ENCODE data around the gene GZMB. TPM values are rescaled to one million over a fixed set of nuclear protein-coding genes. Genes with fewer than 3 reads are reported as not detected.

GZMB gene
- total RNA-seq, 1 donor from 2014 or later = 7.6 TPM

GRCh38 chr14:24639905-24640304, 5.9 kb upstream of the GZMB start:
- DNase-seq = no peak
- ATAC-seq = no peak
- H3K4me3 ChIP-seq = no peak overlapping the region
- H3K4me1 ChIP-seq = no peaks in the 10 kb centered on the region
- TF ChIP-seq CTCF (IDR thresholded peaks at IDR 0.05) = no peak
- H3K36me3 ChIP-seq = no peaks in the 10 kb centered on the region
- H3K27me3 ChIP-seq (ENCODE audit: low read depth) = no peaks in the 10 kb centered on the region
- no peak overlapping the region for H3K27ac ChIP-seq
- intact Hi-C loops (cut with DNase I) = no loop called here
- no peaks in the 10 kb centered on the region for H3K9me3 ChIP-seq

GRCh38 chr14:24639270-24639669, 5.3 kb upstream of the GZMB start:
- Histone ChIP-seq H3K36me3 (no peaks in the 10 kb centered on the region), H3K27ac (no peak overlapping the region), H3K9me3 (no peaks in the 10 kb centered on the region), H3K4me3 (no peak overlapping the region), H3K4me1 (no peaks in the 10 kb centered on the region), H3K27me3 (ENCODE audit: low read depth) (no peaks in the 10 kb centered on the region)
- TF ChIP-seq CTCF (IDR thresholded peaks at IDR 0.05) = no peak
- DNase-seq = no peak
- no peak for ATAC-seq
- intact Hi-C loops (cut with DNase I) = no loop called here

- Histone ChIP-seq H3K4me3 (no peak overlapping the region), H3K9me3 (no peaks in the 10 kb centered on the region), H3K27me3 (ENCODE audit: low read depth) (no peaks in the 10 kb centered on the region), H3K27ac (no peak overlapping the region), H3K36me3 (no peaks in the 10 kb centered on the region), H3K4me1 (no peaks in the 10 kb centered on the region)
- TF ChIP-seq CTCF (IDR thresholded peaks at IDR 0.05) = no peak
- no peak for ATAC-seq
- DNase-seq = no peak
- intact Hi-C loops (cut with DNase I) = no loop called here
These were observed 637 bp downstream of the GZMB start for GRCh38 chr14:24633353-24633752.

- no peak overlapping the region for H3K4me3 ChIP-seq
- TF ChIP-seq CTCF (IDR thresholded peaks at IDR 0.05) = no peak
- H3K4me1 ChIP-seq = no peaks in the 10 kb centered on the region
- ATAC-seq (no peak), DNase-seq (no peak)
- no peak overlapping the region for H3K27ac ChIP-seq
- intact Hi-C loops (cut with DNase I) = no loop called here
- H3K9me3 ChIP-seq = no peaks in the 10 kb centered on the region
- no peaks in the 10 kb centered on the region for H3K36me3 ChIP-seq
- no peaks in the 10 kb centered on the region for H3K27me3 ChIP-seq (ENCODE audit: low read depth)
These were observed 1.2 kb downstream of the GZMB start for GRCh38 chr14:24632761-24633160.

GRCh38 chr14:24632336-24632735, 1.7 kb downstream of the GZMB start:
- no peak for ATAC-seq
- H3K9me3 ChIP-seq = no peaks in the 10 kb centered on the region
- no peak for TF ChIP-seq CTCF (IDR thresholded peaks at IDR 0.05)

More at GRCh38 chr14:24632336-24632735, 1.7 kb downstream of the GZMB start:
- no peak overlapping the region for H3K27ac ChIP-seq
- no peak overlapping the region for H3K4me3 ChIP-seq
- intact Hi-C loops (cut with DNase I) = no loop called here
- no peaks in the 10 kb centered on the region for H3K27me3 ChIP-seq (ENCODE audit: low read depth)
- H3K36me3 ChIP-seq = no peaks in the 10 kb centered on the region
- no peak for DNase-seq
- H3K4me1 ChIP-seq = no peaks in the 10 kb centered on the region

All from lower lobe of right lung (tissue), 2 donors.